Measurements from ENCODE around the gene KDM2A.

KDM2A gene

GRCh38 chr11:67098799-67099429, 20.1 kb upstream of the KDM2A start:
- peaks cover 13% of the 10 kb centered on the region for H3K4me1 Mint-ChIP-seq
- no peak overlapping the region for H3K4me3 Mint-ChIP-seq
- H3K9me3 Mint-ChIP-seq: no peaks in the 10 kb centered on the region
- DNase-seq (ENCODE audit: low spot score in 2 of 2): no peak
- peak overlapping the region; percentile 72 for H3K27ac Mint-ChIP-seq (ENCODE audit: low read depth)
- no peaks in the 10 kb centered on the region for H3K36me3 Mint-ChIP-seq (ENCODE audit: insufficient read depth)
- ATAC-seq (replicated peaks; ENCODE audit: extremely low read depth, poor library complexity, severe bottlenecking): no peak
- H3K27me3 Mint-ChIP-seq: no peaks in the 10 kb centered on the region

DNA sequence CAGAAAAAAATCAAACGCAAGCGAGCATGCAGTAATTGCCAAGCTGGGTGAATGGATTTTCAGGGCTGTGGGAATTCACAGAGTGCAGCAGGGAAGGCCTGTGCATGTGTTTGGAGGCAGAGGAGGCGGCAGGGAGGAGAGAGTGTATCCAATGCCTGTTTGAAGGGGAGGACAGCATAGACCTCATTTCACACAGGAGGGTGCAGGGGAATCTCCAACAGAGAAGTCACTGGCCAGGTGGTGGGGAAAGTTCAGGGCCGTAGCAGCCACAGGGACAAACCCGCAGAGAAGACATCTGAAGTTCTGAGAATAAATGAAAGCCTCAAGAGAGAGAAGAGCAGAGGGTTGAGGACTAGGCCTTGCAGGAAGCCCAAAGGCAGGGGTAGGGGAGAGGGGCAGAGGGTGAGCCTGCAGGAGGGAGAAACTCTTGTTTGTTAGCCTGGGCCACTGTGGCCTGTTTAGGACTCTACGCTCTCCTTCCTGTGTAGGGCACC, 19.2 kb upstream of the KDM2A start:
- DNase-seq (ENCODE audit: low spot score in 2 of 2): no peak
- Mint-ChIP-seq H3K27me3 (no peaks in the 10 kb centered on the region), H3K4me3 (no peak overlapping the region), H3K9me3 (no peaks in the 10 kb centered on the region), H3K36me3 (ENCODE audit: insufficient read depth) (peaks cover under 1% of the 10 kb centered on the region), H3K27ac (ENCODE audit: low read depth) (peak overlapping the region; percentile 72), H3K4me1 (peaks cover 21% of the 10 kb centered on the region)
- no peak for ATAC-seq (replicated peaks; ENCODE audit: extremely low read depth, poor library complexity, severe bottlenecking)

- H3K36me3 Mint-ChIP-seq (ENCODE audit: insufficient read depth): peaks cover 1% of the 10 kb centered on the region
- ATAC-seq (replicated peaks; ENCODE audit: extremely low read depth, poor library complexity, severe bottlenecking) (no peak), DNase-seq (ENCODE audit: low spot score in 2 of 2) (no peak)
- H3K4me1 Mint-ChIP-seq: peaks cover 21% of the 10 kb centered on the region
- peak overlapping the region; percentile 25 for H3K27ac Mint-ChIP-seq (ENCODE audit: low read depth)
- H3K9me3 Mint-ChIP-seq: no peaks in the 10 kb centered on the region
- no peak overlapping the region for H3K4me3 Mint-ChIP-seq
- no peaks in the 10 kb centered on the region for H3K27me3 Mint-ChIP-seq
Measured at GRCh38 chr11:67102664-67103063, 16.4 kb upstream of the KDM2A start.

DNA sequence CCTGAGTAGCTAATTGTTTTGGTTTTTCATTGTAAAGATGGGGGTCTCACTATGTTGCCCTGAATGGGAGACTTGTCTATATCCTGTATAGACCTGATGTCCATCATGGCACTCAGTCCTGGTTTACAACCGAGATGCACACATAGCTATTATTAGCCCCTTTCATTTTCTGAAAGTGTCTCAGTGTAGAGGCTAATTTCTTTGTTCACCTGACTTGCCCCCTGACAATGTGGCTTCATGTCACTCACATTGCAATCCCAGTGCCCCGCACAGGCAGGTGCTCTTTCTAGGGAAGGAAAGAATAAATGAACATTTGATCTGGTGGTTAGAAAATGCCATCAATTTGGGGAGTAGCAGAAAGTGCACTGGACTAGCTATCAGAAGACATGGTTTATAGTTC, 13.1 kb upstream of the KDM2A start:
- peaks cover 1% of the 10 kb centered on the region for H3K36me3 Mint-ChIP-seq (ENCODE audit: insufficient read depth)
- no peak for DNase-seq (ENCODE audit: low spot score in 2 of 2)
- no peaks in the 10 kb centered on the region for H3K27me3 Mint-ChIP-seq
- H3K4me3 Mint-ChIP-seq: no peak overlapping the region
- peaks cover 14% of the 10 kb centered on the region for H3K4me1 Mint-ChIP-seq
- no peak for ATAC-seq (replicated peaks; ENCODE audit: extremely low read depth, poor library complexity, severe bottlenecking)
- H3K27ac Mint-ChIP-seq (ENCODE audit: low read depth): no peak overlapping the region
- H3K9me3 Mint-ChIP-seq: no peaks in the 10 kb centered on the region

GRCh38 chr11:67111261-67111660, 7.8 kb upstream of the KDM2A start:
- H3K36me3 Mint-ChIP-seq (ENCODE audit: insufficient read depth): peaks cover 1% of the 10 kb centered on the region
- H3K4me3 Mint-ChIP-seq: no peak overlapping the region
- no peaks in the 10 kb centered on the region for H3K9me3 Mint-ChIP-seq
- peaks cover 14% of the 10 kb centered on the region for H3K4me1 Mint-ChIP-seq
- DNase-seq (ENCODE audit: low spot score in 2 of 2) (no peak), ATAC-seq (replicated peaks; ENCODE audit: extremely low read depth, poor library complexity, severe bottlenecking) (no peak)
- H3K27me3 Mint-ChIP-seq: no peaks in the 10 kb centered on the region
- peak overlapping the region; percentile 13 for H3K27ac Mint-ChIP-seq (ENCODE audit: low read depth)

GRCh38 chr11:67113231-67113721, 5.8 kb upstream of the KDM2A start:
- no peaks in the 10 kb centered on the region for H3K27me3 Mint-ChIP-seq
- H3K27ac Mint-ChIP-seq (ENCODE audit: low read depth): peak overlapping the region; percentile 89
- no peaks in the 10 kb centered on the region for H3K9me3 Mint-ChIP-seq
- DNase-seq (ENCODE audit: low spot score in 2 of 2): peak in 1 of 2 donors; percentile 41
- ATAC-seq (replicated peaks; ENCODE audit: extremely low read depth, poor library complexity, severe bottlenecking): peak; percentile 73
- H3K36me3 Mint-ChIP-seq (ENCODE audit: insufficient read depth): peaks cover 4% of the 10 kb centered on the region
- H3K4me1 Mint-ChIP-seq: peaks cover 18% of the 10 kb centered on the region
- peak overlapping the region; percentile 68 for H3K4me3 Mint-ChIP-seq

GRCh38 chr11:67114275-67114896, 4.7 kb upstream of the KDM2A start:
- H3K9me3 Mint-ChIP-seq: no peaks in the 10 kb centered on the region
- H3K27ac Mint-ChIP-seq (ENCODE audit: low read depth): peak overlapping the region; percentile 25
- H3K27me3 Mint-ChIP-seq: no peaks in the 10 kb centered on the region
- no peak overlapping the region for H3K4me3 Mint-ChIP-seq
- DNase-seq (ENCODE audit: low spot score in 2 of 2) (no peak), ATAC-seq (replicated peaks; ENCODE audit: extremely low read depth, poor library complexity, severe bottlenecking) (no peak)
- peaks cover 18% of the 10 kb centered on the region for H3K4me1 Mint-ChIP-seq
- peaks cover 5% of the 10 kb centered on the region for H3K36me3 Mint-ChIP-seq (ENCODE audit: insufficient read depth)

DNA sequence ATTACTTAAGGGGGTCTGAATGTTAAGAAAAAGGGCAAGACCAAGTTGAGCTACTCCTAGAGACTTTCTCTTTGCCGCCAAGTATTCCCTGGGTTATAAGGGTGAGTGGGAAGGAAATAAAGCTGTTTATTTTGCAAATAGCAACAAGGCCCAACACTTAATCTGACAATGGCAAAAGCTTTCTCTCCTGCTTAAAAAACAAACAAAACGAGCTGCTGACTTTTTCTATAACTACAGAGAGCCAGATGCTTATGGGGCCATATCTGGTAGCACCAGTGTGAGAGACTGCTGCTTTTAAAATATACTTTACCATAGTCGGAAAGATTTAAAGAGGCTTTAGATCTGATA, 2.3 kb upstream of the KDM2A start:
- Mint-ChIP-seq H3K4me1 (peaks cover 37% of the 10 kb centered on the region), H3K9me3 (no peaks in the 10 kb centered on the region), H3K27ac (ENCODE audit: low read depth) (no peak overlapping the region), H3K4me3 (no peak overlapping the region), H3K36me3 (ENCODE audit: insufficient read depth) (peaks cover 18% of the 10 kb centered on the region), H3K27me3 (no peaks in the 10 kb centered on the region)
- no peak for DNase-seq (ENCODE audit: low spot score in 2 of 2)
- no peak for ATAC-seq (replicated peaks; ENCODE audit: extremely low read depth, poor library complexity, severe bottlenecking)

DNA sequence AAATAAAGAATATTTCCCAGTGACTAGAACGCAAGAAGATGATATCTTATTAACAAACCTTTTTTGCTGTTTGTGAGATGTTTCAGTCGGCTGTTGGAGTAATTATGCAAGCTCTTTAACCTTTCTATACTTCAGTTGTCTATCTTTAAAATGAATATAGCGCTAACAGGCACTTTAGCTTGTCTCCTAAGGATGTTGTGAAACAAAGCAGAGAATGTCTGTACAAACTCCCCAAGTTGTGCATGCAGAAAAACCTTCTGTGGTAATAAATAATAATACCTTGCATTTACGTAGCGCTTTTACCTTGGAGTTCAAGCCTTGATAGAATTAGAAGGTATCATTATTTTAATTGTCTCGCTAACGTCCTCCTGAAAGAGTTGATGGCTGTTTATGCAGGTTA, 1.9 kb upstream of the KDM2A start:
- H3K9me3 Mint-ChIP-seq: no peaks in the 10 kb centered on the region
- H3K27me3 Mint-ChIP-seq: no peaks in the 10 kb centered on the region
- H3K4me3 Mint-ChIP-seq: peak overlapping the region; percentile 74
- peak overlapping the region; percentile 51 for H3K27ac Mint-ChIP-seq (ENCODE audit: low read depth)
- H3K36me3 Mint-ChIP-seq (ENCODE audit: insufficient read depth): peaks cover 20% of the 10 kb centered on the region
- H3K4me1 Mint-ChIP-seq: peaks cover 40% of the 10 kb centered on the region
- ATAC-seq (replicated peaks; ENCODE audit: extremely low read depth, poor library complexity, severe bottlenecking): no peak
- no peak for DNase-seq (ENCODE audit: low spot score in 2 of 2)

GRCh38 chr11:67117672-67118180, 1.3 kb upstream of the KDM2A start:
- Mint-ChIP-seq H3K27ac (ENCODE audit: low read depth) (peak overlapping the region; percentile 51), H3K4me1 (peaks cover 40% of the 10 kb centered on the region)

DNA sequence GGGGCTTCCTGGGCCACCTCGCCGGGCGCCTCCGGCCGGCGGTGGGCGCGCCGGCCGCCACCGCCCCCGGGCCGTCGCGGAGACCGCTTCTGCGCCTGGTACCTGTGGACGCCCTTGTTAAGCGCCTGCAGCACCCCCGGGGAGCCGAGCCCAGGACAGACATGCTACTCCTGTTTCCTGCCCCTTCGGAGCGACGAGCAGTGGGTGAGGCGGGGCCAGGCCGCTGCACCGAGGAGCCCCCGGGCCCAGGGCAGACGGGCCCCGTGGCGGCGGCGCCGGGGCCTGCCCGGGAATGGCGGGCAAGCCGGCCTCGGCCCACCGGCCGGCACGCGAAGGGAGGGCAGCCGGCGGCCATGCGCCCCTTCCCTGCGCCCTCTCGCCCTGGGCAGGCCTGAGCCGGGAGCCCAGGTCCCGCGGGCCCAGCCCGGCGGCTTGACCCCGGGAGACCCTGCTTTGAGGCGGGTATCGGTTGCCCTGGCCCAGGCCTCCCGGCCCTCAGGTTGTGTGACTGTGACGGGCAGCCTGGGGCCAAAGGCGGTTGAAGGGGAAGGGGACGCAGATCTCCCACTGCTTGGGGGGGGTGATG, 789 bp upstream of the KDM2A start:
- peak overlapping the region; percentile 99 for H3K4me3 Mint-ChIP-seq
- DNase-seq (ENCODE audit: low spot score in 2 of 2) (peak; percentile 35 to 38), ATAC-seq (replicated peaks; ENCODE audit: extremely low read depth, poor library complexity, severe bottlenecking) (peak; percentile 26)
- no peak overlapping the region for H3K27ac Mint-ChIP-seq (ENCODE audit: low read depth)
- H3K36me3 Mint-ChIP-seq (ENCODE audit: insufficient read depth): peaks cover 25% of the 10 kb centered on the region
- H3K4me1 Mint-ChIP-seq: peaks cover 36% of the 10 kb centered on the region
- H3K27me3 Mint-ChIP-seq: no peaks in the 10 kb centered on the region
- no peaks in the 10 kb centered on the region for H3K9me3 Mint-ChIP-seq

More at GRCh38 chr11:67117672-67118180, 1.3 kb upstream of the KDM2A start:
- H3K4me3 Mint-ChIP-seq: peak overlapping the region; percentile 99
- no peaks in the 10 kb centered on the region for H3K27me3 Mint-ChIP-seq
- ATAC-seq (replicated peaks; ENCODE audit: extremely low read depth, poor library complexity, severe bottlenecking): no peak
- no peaks in the 10 kb centered on the region for H3K9me3 Mint-ChIP-seq
- peak; percentile 23 for DNase-seq (ENCODE audit: low spot score in 2 of 2)
- peaks cover 22% of the 10 kb centered on the region for H3K36me3 Mint-ChIP-seq (ENCODE audit: insufficient read depth)

DNA sequence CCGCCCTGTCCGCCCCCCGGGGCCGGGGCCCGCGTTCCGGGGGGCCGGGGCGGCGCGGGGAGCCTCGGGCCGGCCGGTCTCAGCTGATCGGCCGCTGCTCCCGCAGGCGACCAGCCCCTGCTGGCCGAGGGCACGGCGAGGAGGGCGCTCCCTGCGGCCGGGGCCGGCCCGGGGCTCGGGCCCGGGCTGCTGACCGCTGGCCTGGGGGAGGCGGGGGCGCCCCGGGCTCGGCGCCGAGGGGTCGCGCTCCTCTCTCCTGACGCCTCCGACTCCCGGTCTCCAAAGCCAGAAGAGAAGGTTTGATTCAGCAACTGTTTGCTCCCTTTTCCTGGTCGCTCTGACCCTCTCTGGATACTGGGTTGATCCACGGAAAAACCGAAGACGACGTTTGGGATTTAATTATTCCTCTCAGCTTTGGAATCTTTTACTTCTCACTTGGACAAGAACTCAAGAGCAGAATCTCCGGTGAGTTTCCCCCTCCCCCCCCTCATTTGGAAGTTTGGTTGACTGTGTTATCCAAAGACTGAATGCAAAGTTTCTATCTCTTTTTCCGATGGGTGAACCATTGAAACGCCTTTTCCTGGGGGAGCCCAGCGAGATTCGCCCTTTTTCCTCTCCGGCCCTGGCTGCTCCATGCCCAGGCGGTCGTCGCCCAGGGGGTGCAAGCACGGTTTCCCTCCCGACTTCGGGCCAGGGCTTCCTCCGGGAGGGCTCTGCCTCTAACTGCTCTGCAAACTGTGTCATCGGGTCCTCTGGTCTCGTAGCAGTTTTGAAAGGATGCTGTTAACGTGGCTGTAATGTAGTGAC, 725 bp downstream of the KDM2A start:
- Mint-ChIP-seq H3K9me3 (no peaks in the 10 kb centered on the region), H3K27me3 (no peaks in the 10 kb centered on the region), H3K36me3 (ENCODE audit: insufficient read depth) (peaks cover 38% of the 10 kb centered on the region), H3K27ac (ENCODE audit: low read depth) (peak overlapping the region; percentile 86), H3K4me3 (peak overlapping the region; percentile 99), H3K4me1 (peaks cover 26% of the 10 kb centered on the region)
- no peak for ATAC-seq (replicated peaks; ENCODE audit: extremely low read depth, poor library complexity, severe bottlenecking)
- no peak for DNase-seq (ENCODE audit: low spot score in 2 of 2)

Data from central memory CD8-positive, alpha-beta T cell (primary cell).